ENCODE results near the gene ADGB.

DNA sequence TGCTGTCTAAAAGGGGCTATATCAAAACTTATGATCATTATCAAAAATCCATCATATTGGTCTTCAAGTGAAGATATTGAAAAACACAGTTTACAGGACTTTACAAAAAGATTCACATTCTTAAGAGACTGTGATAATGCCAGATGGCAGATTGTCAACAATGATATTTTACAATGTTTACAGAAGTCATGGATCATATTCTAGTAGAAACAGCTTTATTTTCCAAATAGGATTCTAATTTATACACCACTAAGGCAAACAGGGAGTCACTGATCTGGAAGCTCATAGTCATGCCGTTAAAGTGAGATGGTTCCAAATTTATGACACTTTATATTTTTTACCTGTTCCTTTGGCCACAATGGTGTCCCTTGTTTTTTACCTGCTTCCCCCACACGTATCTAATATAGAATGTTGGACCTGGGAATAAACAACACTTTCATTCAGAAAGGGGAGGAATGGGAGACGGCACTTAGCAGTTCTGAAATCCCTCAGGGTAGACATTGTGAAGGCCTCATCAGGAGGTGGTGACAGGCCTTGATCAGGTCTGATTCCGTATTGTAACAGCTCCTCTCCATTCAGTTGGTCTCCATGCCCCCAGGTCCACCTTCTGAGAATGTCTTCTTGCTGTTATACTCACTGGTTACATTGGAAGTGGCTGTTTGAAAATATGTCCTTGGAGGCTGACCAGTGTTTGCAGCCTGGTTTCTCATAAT lies 228.6 kb downstream of the ADGB start:
- no peak for TF ChIP-seq EZH2 (IDR thresholded peaks at IDR 0.05; ENCODE audit: low read length)
- TF ChIP-seq, protein P1, sequence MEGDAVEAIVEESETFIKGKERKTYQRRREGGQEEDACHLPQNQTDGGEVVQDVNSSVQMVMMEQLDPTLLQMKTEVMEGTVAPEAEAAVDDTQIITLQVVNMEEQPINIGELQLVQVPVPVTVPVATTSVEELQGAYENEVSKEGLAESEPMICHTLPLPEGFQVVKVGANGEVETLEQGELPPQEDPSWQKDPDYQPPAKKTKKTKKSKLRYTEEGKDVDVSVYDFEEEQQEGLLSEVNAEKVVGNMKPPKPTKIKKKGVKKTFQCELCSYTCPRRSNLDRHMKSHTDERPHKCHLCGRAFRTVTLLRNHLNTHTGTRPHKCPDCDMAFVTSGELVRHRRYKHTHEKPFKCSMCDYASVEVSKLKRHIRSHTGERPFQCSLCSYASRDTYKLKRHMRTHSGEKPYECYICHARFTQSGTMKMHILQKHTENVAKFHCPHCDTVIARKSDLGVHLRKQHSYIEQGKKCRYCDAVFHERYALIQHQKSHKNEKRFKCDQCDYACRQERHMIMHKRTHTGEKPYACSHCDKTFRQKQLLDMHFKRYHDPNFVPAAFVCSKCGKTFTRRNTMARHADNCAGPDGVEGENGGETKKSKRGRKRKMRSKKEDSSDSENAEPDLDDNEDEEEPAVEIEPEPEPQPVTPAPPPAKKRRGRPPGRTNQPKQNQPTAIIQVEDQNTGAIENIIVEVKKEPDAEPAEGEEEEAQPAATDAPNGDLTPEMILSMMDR (optimal IDR thresholded peaks at IDR 0.05 in 1 of 3, IDR thresholded peaks at IDR 0.05 in 1 of 3, conservative IDR thresholded peaks at IDR 0.05 in 1 of 3; ENCODE audit: extremely low read depth in 1 of 3, insufficient read depth in 2 of 3, low read length in 3 of 3) = no peak

All from keratinocyte (primary cell).